SK-N-SH (cell line): ENCODE measurements around the gene BRCA1.

ENCODE experiments used
- ELF1 ChIP-seq: IDR thresholded peaks from 2 replicates; pipeline ENCODE4 v1.4.0; 2012
- EZH2phosphoT487 ChIP-seq: fragments of 200-600 bp; sonication (generic); IDR thresholded peaks from 2 replicates; pipeline ENCODE4 v1.6.1; 2017; ENCODE audit warnings: low read depth, mixed run types, mild to moderate bottlenecking, antibody characterized with exemption, moderate library complexity, borderline replicate concordance
- GATA2 ChIP-seq: sonication (generic); formaldehyde crosslinking; IDR thresholded peaks from 2 replicates; pipeline ENCODE4 v1.5.0; 2020; ENCODE audit warnings: mild to moderate bottlenecking, missing genetic modification reagents
- NRF1 ChIP-seq: IDR thresholded peaks from 2 replicates; pipeline ENCODE4 v1.6.1; 2012; ENCODE audit warnings: low read depth, mild to moderate bottlenecking, low read length
- POLR2AphosphoS5 ChIP-seq: IDR thresholded peaks from 2 replicates; pipeline ENCODE4 v1.6.1; 2012; ENCODE audit warnings: low read depth, low read length
- REST ChIP-seq: IDR thresholded peaks from 2 replicates; pipeline ENCODE4 v1.6.1; 2012; ENCODE audit warnings: mild to moderate bottlenecking, low read depth, low read length, moderate library complexity
- RFX5 ChIP-seq: IDR thresholded peaks from 2 replicates; pipeline ENCODE4 v1.6.1; 2012; ENCODE audit warnings: mild to moderate bottlenecking, improper control_type of control experiment, low read length
- SMC3 ChIP-seq: IDR thresholded peaks from 2 replicates; pipeline ENCODE4 v1.6.1; 2012; ENCODE audit warnings: low read depth, low read length, improper control_type of control experiment
- TEAD4 ChIP-seq: IDR thresholded peaks from 2 replicates; pipeline ENCODE4 v1.4.0; 2012; ENCODE audit warnings: mild to moderate bottlenecking, borderline replicate concordance; ENCODE audit not compliant: insufficient read depth
- USF1 ChIP-seq: IDR thresholded peaks from 2 replicates; pipeline ENCODE4 v1.4.0; 2012; ENCODE audit warnings: low read depth, borderline replicate concordance
- TF ChIP-seq, protein P1 (sequence below): fragments of 200-600 bp; sonication (generic); IDR thresholded peaks from 2 replicates; pipeline ENCODE4 v1.6.1; 2017; ENCODE audit warnings: antibody characterized with exemption, mild to moderate bottlenecking, moderate library complexity
- TF ChIP-seq, protein P2 (sequence below): IDR thresholded peaks from 2 replicates; pipeline ENCODE4 v1.4.0; 2012; ENCODE audit warnings: low read depth, borderline replicate concordance

DNA sequence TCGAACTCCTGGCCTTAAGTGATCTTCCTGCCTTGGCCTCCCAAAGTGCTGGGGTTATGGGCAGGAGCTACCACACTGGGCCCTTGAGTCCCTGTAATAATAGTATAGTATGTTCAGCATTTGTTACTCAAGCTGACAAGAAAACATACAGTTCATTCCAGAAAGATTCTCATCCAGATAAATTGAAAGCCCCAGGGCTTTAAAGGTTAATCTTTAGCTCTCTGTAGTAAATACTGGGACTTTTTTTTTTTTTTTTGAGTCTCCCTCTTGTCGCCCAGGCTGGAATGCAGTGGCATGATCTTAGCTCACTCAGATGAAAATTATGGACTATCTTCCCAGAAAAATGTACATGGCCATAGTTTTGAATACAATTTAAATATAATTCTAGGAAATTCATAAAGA lies 11.0 kb downstream of the BRCA1 start:
- TF ChIP-seq, protein P1, sequence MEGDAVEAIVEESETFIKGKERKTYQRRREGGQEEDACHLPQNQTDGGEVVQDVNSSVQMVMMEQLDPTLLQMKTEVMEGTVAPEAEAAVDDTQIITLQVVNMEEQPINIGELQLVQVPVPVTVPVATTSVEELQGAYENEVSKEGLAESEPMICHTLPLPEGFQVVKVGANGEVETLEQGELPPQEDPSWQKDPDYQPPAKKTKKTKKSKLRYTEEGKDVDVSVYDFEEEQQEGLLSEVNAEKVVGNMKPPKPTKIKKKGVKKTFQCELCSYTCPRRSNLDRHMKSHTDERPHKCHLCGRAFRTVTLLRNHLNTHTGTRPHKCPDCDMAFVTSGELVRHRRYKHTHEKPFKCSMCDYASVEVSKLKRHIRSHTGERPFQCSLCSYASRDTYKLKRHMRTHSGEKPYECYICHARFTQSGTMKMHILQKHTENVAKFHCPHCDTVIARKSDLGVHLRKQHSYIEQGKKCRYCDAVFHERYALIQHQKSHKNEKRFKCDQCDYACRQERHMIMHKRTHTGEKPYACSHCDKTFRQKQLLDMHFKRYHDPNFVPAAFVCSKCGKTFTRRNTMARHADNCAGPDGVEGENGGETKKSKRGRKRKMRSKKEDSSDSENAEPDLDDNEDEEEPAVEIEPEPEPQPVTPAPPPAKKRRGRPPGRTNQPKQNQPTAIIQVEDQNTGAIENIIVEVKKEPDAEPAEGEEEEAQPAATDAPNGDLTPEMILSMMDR, result no peak
- no peak for TF ChIP-seq USF1
- no peak for TF ChIP-seq RFX5
- TF ChIP-seq GATA2 (CRISPR knock-in tag), result no peak
- no peak for TF ChIP-seq NRF1
- TF ChIP-seq, protein P2, sequence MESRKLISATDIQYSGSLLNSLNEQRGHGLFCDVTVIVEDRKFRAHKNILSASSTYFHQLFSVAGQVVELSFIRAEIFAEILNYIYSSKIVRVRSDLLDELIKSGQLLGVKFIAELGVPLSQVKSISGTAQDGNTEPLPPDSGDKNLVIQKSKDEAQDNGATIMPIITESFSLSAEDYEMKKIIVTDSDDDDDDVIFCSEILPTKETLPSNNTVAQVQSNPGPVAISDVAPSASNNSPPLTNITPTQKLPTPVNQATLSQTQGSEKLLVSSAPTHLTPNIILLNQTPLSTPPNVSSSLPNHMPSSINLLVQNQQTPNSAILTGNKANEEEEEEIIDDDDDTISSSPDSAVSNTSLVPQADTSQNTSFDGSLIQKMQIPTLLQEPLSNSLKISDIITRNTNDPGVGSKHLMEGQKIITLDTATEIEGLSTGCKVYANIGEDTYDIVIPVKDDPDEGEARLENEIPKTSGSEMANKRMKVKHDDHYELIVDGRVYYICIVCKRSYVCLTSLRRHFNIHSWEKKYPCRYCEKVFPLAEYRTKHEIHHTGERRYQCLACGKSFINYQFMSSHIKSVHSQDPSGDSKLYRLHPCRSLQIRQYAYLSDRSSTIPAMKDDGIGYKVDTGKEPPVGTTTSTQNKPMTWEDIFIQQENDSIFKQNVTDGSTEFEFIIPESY, result no peak
- no peak for TF ChIP-seq POLR2AphosphoS5
- TF ChIP-seq SMC3, result no peak
- TF ChIP-seq ELF1, result no peak
- TF ChIP-seq REST, result no peak
- no peak for TF ChIP-seq TEAD4
- TF ChIP-seq EZH2phosphoT487, result no peak
